ENCODE results near the gene CMTM7.
"Not testable (repeated sequence)": the region's sequence is repeated elsewhere in the genome, so short reads cannot be mapped to it uniquely, and the experiment has no call there.

CMTM7 gene

DNA sequence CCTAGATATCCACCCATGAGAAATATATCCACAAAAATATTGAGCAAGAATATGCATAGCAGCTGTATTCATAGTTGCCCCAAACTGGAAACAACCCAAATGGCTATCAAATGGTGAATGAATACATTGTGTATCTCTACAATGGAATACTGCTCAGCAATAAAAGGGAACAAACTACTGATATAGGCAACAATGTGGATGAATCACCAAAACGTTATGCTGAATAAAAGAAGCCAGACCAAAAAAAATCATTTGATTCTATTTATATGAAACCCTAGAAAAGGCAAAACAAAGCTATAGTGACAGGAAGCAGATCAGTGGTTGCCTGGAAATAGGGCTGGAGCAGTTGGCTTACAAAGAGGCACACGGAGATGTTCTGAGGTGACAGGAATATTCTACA is 15.5 kb upstream of the CMTM7 start:
- no peak for DNase-seq
- intact Hi-C loops (cut with DNase I) = loop anchor here (10.0 kb wide), 1 partner anchor 89 kb away; no protein-coding TSS in a partner anchor

GRCh38 chr3:32379831-32380500 is 11.7 kb upstream of the CMTM7 start:
- intact Hi-C loops (cut with DNase I) = loop anchor here (10.0 kb wide), 1 partner anchor 85 kb away; no protein-coding TSS in a partner anchor

GRCh38 chr3:32381922-32382321 is 9.7 kb upstream of the CMTM7 start:
- DNase-seq = no peak
- intact Hi-C loops (cut with DNase I) = no loop called here

More at GRCh38 chr3:32379831-32380500, 11.7 kb upstream of the CMTM7 start:
- no peak for DNase-seq

DNA sequence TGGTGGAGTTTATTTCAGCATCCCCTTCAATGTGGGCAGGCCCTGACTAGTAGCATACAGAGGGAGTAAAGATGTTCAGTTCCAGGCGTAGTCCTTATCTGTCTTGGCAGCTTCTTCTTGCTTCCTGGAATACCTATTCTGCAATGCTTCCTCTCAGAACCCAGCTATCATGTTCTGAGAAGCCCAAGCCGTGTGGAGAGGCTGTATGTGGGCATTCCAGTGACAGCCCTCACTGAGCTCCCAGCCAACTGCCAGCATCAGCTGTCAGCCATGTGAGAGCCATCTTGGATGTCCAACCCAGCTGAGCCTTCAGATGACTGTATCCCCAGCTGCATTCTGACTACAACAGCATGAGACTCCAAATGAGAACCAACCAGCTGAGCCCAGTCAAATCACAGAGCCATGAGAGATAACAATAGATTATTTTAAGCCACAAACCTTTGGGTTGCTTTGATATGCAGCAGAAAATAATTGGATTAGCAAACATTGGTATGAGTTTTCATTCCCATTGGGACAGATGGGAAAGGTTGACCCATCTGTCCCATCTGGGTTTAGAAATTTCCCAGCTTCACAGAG is 8.4 kb upstream of the CMTM7 start:
- intact Hi-C loops (cut with DNase I) = no loop called here
- DNase-seq = no peak

- DNase-seq = no peak
- intact Hi-C loops (cut with DNase I) = no loop called here
Observed at GRCh38 chr3:32384938-32385337, 6.7 kb upstream of the CMTM7 start.

- intact Hi-C loops (cut with DNase I) = no loop called here
- no peak for DNase-seq
Observed at GRCh38 chr3:32387512-32387911, 4.1 kb upstream of the CMTM7 start.

DNA sequence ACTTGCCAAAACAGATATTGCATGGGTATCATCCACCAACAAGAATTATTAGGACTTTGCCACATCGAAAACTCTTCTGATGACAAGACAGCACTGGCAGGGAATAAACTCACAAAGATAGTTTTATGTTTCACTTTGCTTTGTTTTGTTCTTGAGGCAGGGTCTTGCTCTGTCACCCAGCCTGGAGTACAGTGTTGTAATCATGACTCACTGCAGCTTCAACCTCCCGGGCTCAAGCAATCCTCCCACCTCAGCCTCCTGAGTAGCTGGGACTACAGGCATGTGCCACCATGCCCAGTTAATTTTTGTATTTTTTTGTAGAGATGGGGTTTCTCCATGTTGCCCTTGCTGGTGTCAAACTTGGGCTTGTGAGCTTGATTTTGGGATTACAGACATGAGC is 2.1 kb upstream of the CMTM7 start:
- DNase-seq; intact Hi-C loops (cut with DNase I): not testable (repeated sequence)

- DNase-seq = peak in 2 of 42 donors; percentile 15 to 44
- intact Hi-C loops (cut with DNase I) = no loop called here
Observed at GRCh38 chr3:32392536-32393302, 1.1 kb downstream of the CMTM7 start.

- intact Hi-C loops (cut with DNase I) = no loop called here
- no peak for DNase-seq
Observed at GRCh38 chr3:32395496-32395895, 3.8 kb downstream of the CMTM7 start.

GRCh38 chr3:32397941-32398340 is 6.3 kb downstream of the CMTM7 start:
- DNase-seq = no peak
- intact Hi-C loops (cut with DNase I) = no loop called here

GRCh38 chr3:32398531-32398930 is 6.9 kb downstream of the CMTM7 start:
- DNase-seq = peak in 6 of 42 donors; percentile 16 to 51 (median 36)
- intact Hi-C loops (cut with DNase I) = no loop called here

GRCh38 chr3:32399030-32399620 is 7.5 kb downstream of the CMTM7 start:
- peak in 2 of 42 donors; percentile 19 to 51 for DNase-seq
- intact Hi-C loops (cut with DNase I) = no loop called here

- DNase-seq = no peak
- intact Hi-C loops (cut with DNase I) = no loop called here
Observed at GRCh38 chr3:32401126-32401525, 9.5 kb downstream of the CMTM7 start.

- DNase-seq = peak; percentile 28 to 81 (median 66)
- intact Hi-C loops (cut with DNase I) = no loop called here
Observed at GRCh38 chr3:32401556-32402081, 10.0 kb downstream of the CMTM7 start.

- no peak for DNase-seq
Observed at GRCh38 chr3:32403663-32404062, 12.0 kb downstream of the CMTM7 start.

DNA sequence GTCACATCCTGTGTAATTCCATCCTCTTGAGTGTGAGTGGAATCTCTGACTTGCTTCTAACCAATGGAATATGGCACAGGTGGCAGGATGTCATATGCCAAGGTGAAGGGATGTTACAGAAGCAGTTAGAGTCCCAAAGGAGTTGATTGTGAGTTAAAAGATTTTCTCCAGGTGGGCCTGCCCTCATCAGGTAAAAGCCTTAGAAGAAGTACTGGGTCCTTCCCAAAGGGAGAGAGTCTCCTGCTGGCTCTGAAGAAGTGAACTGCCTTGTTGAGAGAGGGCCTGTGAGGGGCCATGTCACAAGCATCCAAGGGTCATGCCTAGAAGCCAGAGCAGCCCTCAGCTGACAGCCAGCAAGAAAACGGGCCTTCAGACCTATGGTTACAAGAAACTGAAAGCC is 13.1 kb downstream of the CMTM7 start:
- intact Hi-C loops (cut with DNase I) = no loop called here

More at GRCh38 chr3:32403663-32404062, 12.0 kb downstream of the CMTM7 start:
- intact Hi-C loops (cut with DNase I) = no loop called here

DNA sequence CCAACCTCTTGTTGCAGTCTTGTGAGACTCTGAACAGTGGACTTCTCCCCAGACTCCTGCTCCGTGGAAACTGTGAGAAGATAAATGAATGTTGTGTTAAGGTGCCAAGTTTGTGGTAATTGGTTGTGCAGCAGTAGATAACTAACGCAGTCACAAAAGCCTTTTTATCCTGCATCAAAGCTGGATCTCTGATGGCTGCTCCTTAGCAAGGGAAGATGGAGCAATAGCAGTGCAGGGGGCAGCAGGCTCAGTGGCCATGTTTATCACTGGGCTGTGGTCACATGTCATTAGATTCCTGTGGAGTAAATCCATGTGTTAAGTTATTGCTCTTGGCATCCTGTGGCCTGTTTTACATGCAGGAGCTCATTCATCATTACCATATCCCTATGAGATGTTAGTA is 13.5 kb downstream of the CMTM7 start:
- intact Hi-C loops (cut with DNase I) = no loop called here

More for the DNA sequence above, 13.1 kb downstream of the CMTM7 start:
- no peak for DNase-seq

GRCh38 chr3:32405711-32406323 is 14.2 kb downstream of the CMTM7 start:
- intact Hi-C loops (cut with DNase I) = no loop called here

More for the DNA sequence above, 13.5 kb downstream of the CMTM7 start:
- no peak for DNase-seq

More at GRCh38 chr3:32405711-32406323, 14.2 kb downstream of the CMTM7 start:
- no peak for DNase-seq

Data from head of caudate nucleus (tissue), 42 donors.